Epithelial cell of esophagus (primary cell): Measurements from ENCODE around the gene GPR35.

Source experiments
- DNase-seq: peaks from one replicate; pipeline ENCODE4 v3.0.0; 2010; ENCODE audit warnings: low read depth
- H3K4me3 ChIP-seq: 2 replicates; pipeline ENCODE4 v1.5.1; 2011; ENCODE audit warnings: mild to moderate bottlenecking, low read length, control low read depth
- CTCF ChIP-seq: IDR thresholded peaks from 2 replicates; pipeline ENCODE4 v1.5.1; 2011; ENCODE audit warnings: low read depth, mild to moderate bottlenecking, low read length, control low read depth, inconsistent platforms; ENCODE audit not compliant: insufficient read depth; ENCODE audit errors: missing control alignments

The GPR35 gene

GRCh38 chr2:240603081-240603835, 22.0 kb upstream of the GPR35 start:
- TF ChIP-seq CTCF = no peak
- no peak overlapping the region for H3K4me3 ChIP-seq
- DNase-seq = no peak

- TF ChIP-seq CTCF = no peak
- no peak overlapping the region for H3K4me3 ChIP-seq
- DNase-seq = no peak
Measured at GRCh38 chr2:240603846-240604245, 21.4 kb upstream of the GPR35 start.

GRCh38 chr2:240604291-240604938, 20.9 kb upstream of the GPR35 start:
- peak; percentile 32 for TF ChIP-seq CTCF
- H3K4me3 ChIP-seq = no peak overlapping the region
- DNase-seq = no peak

GRCh38 chr2:240604939-240605716, 20.2 kb upstream of the GPR35 start:
- no peak for TF ChIP-seq CTCF
- no peak overlapping the region for H3K4me3 ChIP-seq
- DNase-seq = no peak

GRCh38 chr2:240605867-240606743, 19.2 kb upstream of the GPR35 start:
- no peak overlapping the region for H3K4me3 ChIP-seq
- no peak for TF ChIP-seq CTCF
- no peak for DNase-seq

- no peak overlapping the region for H3K4me3 ChIP-seq
- TF ChIP-seq CTCF = no peak
- DNase-seq = no peak
Measured at GRCh38 chr2:240611601-240612210, 13.6 kb upstream of the GPR35 start.
